Measurements from ENCODE around the gene TRAF3IP3. TPM values are rescaled to one million over a fixed set of nuclear protein-coding genes. Genes with fewer than 3 reads are reported as not detected.

Gene TRAF3IP3
- polyA plus RNA-seq, 2 of the 4 experiments (the other 2 are of a cell fraction): not detected

DNA sequence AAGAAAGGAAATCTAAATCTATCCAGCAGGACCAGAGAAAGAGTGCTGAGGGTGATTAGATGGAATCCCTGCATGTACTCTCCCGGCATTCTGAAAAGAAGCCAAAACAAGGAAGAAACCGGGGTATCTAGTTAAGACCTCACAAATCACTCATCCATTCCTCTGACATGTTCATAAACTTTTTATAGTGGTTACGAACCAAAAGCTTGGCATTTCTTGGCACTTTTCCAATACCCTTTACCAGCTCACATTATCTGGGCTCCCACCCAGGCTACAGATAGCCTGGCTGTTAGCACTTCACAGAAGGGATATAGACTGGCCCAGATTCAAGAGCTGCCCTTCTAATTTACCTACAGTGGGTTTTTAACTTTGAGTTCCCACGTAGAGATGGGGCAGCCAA is 30.3 kb downstream of the TRAF3IP3 start:
- Histone ChIP-seq H3K4me1 (peaks cover 16% of the 10 kb centered on the region; the same call in 2 of the 3 replicates), H3K27ac (no peak overlapping the region), H3K9me3 (peaks cover 12% of the 10 kb centered on the region), H3K4me2 (no peak overlapping the region), H3K4me3 (no peak overlapping the region)
- FAIRE-seq (no peak), DNase-seq (ENCODE audit: low read depth in 1 of 2, low spot score in 1 of 2) (no peak), ATAC-seq (no peak)
- WGBS (ENCODE audit: missing lambda C conversion rate): 50% methylated on average over 4 of the region's 4 CpGs
- TF ChIP-seq HOXA7 (CRISPR knock-in tag; IDR thresholded peaks at IDR 0.05) (no peak), NPAS2 (CRISPR knock-in tag; IDR thresholded peaks at IDR 0.05; ENCODE audit: borderline replicate concordance) (no peak), TP53 (CRISPR knock-in tag; IDR thresholded peaks at IDR 0.05) (no peak), EP300 (IDR thresholded peaks at IDR 0.05) (no peak), HOXB5 (CRISPR knock-in tag; IDR thresholded peaks at IDR 0.05) (no peak), MAFK (IDR thresholded peaks at IDR 0.05; ENCODE audit: partially characterized antibody) (no peak), HOXB13 (CRISPR knock-in tag; IDR thresholded peaks at IDR 0.05; ENCODE audit: low read depth) (no peak), CHD2 (IDR thresholded peaks at IDR 0.05; ENCODE audit: low read length, partially characterized antibody) (no peak), RAD21 (conservative IDR thresholded peaks at IDR 0.05 in 1 of 2, IDR thresholded peaks at IDR 0.05 in 1 of 2) (no peak), FOXS1 (CRISPR knock-in tag; IDR thresholded peaks at IDR 0.05) (no peak), RNF2 (IDR thresholded peaks at IDR 0.05; ENCODE audit: borderline replicate concordance, low read depth) (no peak), ZC3H11A (IDR thresholded peaks at IDR 0.05) (no peak), GATA3 (IDR thresholded peaks at IDR 0.05; ENCODE audit: borderline replicate concordance) (no peak)
- TF ChIP-seq, protein P1, sequence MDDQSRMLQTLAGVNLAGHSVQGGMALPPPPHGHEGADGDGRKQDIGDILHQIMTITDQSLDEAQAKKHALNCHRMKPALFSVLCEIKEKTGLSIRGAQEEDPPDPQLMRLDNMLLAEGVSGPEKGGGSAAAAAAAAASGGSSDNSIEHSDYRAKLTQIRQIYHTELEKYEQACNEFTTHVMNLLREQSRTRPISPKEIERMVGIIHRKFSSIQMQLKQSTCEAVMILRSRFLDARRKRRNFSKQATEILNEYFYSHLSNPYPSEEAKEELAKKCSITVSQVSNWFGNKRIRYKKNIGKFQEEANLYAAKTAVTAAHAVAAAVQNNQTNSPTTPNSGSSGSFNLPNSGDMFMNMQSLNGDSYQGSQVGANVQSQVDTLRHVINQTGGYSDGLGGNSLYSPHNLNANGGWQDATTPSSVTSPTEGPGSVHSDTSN (IDR thresholded peaks at IDR 0.05): no peak
- POLR2A ChIA-PET: no interaction called here
- CTCF ChIA-PET: interaction anchor here (1.1 to 3.2 kb wide), 4 partner anchors 9 to 37 kb away, joined by 3 to 18 read pairs (median 6); no protein-coding TSS in a partner anchor

DNA sequence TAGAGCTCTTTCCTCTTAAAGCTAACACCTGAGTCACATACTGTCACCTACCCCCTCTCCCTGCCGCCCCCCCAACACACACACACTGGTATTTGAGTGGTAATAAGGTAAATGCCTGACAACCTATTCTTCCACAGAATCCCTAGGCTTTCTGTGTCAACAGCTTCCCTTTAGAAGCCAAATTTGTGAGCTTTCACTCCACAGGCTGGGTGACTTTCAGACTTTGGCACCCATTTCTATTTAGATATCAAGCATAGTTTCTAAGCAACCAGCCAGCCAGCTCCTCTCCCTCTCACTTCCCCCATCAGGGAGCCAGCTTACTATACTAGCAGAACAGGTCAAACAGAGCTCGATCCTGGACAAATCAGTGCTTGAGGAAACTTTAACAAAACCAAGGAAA is 31.7 kb downstream of the TRAF3IP3 start:
- Histone ChIP-seq H3K9me3 (peaks cover 12% of the 10 kb centered on the region), H3K4me1 (peaks cover 17% of the 10 kb centered on the region; the same call in 2 of the 3 replicates), H3K4me2 (no peak overlapping the region), H3K4me3 (no peak overlapping the region), H3K27ac (no peak overlapping the region)
- FAIRE-seq (no peak), ATAC-seq (no peak), DNase-seq (ENCODE audit: low read depth in 1 of 2, low spot score in 1 of 2) (peak in 1 of 2 experiments; percentile 10)
- TF ChIP-seq GATA3 (IDR thresholded peaks at IDR 0.05; ENCODE audit: borderline replicate concordance) (no peak), MYC (IDR thresholded peaks at IDR 0.05; ENCODE audit: borderline replicate concordance, low read length) (no peak), JUN (IDR thresholded peaks at IDR 0.05) (no peak), ZNF302 (CRISPR knock-in tag; IDR thresholded peaks at IDR 0.05) (no peak), POLR2A (IDR thresholded peaks at IDR 0.05; ENCODE audit: low read length) (no peak), RARB (CRISPR knock-in tag; IDR thresholded peaks at IDR 0.05) (no peak), TP53 (CRISPR knock-in tag; IDR thresholded peaks at IDR 0.05) (no peak), RNF2 (IDR thresholded peaks at IDR 0.05; ENCODE audit: borderline replicate concordance, low read depth) (no peak)
- TF ChIP-seq, protein P2, sequence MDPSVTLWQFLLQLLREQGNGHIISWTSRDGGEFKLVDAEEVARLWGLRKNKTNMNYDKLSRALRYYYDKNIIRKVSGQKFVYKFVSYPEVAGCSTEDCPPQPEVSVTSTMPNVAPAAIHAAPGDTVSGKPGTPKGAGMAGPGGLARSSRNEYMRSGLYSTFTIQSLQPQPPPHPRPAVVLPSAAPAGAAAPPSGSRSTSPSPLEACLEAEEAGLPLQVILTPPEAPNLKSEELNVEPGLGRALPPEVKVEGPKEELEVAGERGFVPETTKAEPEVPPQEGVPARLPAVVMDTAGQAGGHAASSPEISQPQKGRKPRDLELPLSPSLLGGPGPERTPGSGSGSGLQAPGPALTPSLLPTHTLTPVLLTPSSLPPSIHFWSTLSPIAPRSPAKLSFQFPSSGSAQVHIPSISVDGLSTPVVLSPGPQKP (IDR thresholded peaks at IDR 0.05; ENCODE audit: low read depth, low read length): no peak
- WGBS (ENCODE audit: missing lambda C conversion rate): 0% methylated on average over 2 of the region's 2 CpGs
- ChIA-PET POLR2A (no interaction called here), CTCF (interaction anchor here (0.7 to 3.2 kb wide), 6 partner anchors 8 to 73 kb away, joined by 3 to 18 read pairs (median 3); no protein-coding TSS in a partner anchor)

DNA sequence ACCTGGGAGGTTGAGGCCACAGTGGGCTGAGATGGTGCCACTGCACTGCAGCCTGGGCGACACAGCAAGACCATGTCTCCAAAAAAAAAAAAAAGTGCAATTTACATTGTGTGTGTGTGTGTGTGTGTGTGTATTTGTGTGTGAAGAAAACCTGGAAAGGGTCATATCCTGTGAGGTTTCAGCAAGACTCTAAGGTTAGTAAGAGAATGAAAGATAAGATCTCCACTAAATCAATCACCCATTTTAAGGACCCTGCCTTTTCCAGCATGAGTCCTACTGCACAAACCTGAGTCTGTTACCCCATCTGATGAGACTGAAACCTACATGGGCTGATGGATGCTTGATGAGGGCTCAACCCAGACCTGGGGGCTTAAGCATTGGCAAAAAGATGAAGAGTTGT is 33.4 kb downstream of the TRAF3IP3 start:
- ChIA-PET CTCF (no interaction called here), POLR2A (no interaction called here)
- Histone ChIP-seq H3K4me3 (no peak overlapping the region), H3K9me3 (peaks cover 12% of the 10 kb centered on the region), H3K4me2 (no peak overlapping the region), H3K27ac (no peak overlapping the region), H3K4me1 (peaks cover 11% of the 10 kb centered on the region; the same call in 2 of the 3 replicates)
- ATAC-seq (no peak), FAIRE-seq (no peak), DNase-seq (ENCODE audit: low read depth in 1 of 2, low spot score in 1 of 2) (no peak)
- TF ChIP-seq RAD21 (conservative IDR thresholded peaks at IDR 0.05 in 1 of 2, IDR thresholded peaks at IDR 0.05 in 1 of 2) (no peak), ZNF302 (CRISPR knock-in tag; IDR thresholded peaks at IDR 0.05) (no peak), FOXS1 (CRISPR knock-in tag; IDR thresholded peaks at IDR 0.05) (no peak), POLR2A (IDR thresholded peaks at IDR 0.05; ENCODE audit: low read length) (no peak), HDAC2 (IDR thresholded peaks at IDR 0.05) (no peak), JUN (IDR thresholded peaks at IDR 0.05) (no peak), HOXB13 (CRISPR knock-in tag; IDR thresholded peaks at IDR 0.05; ENCODE audit: low read depth) (no peak), ESRRA (IDR thresholded peaks at IDR 0.05; ENCODE audit: borderline replicate concordance, low read length) (no peak), ZSCAN20 (CRISPR knock-in tag; IDR thresholded peaks at IDR 0.05) (no peak)
- TF ChIP-seq, protein P3, sequence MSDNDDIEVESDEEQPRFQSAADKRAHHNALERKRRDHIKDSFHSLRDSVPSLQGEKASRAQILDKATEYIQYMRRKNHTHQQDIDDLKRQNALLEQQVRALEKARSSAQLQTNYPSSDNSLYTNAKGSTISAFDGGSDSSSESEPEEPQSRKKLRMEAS (IDR thresholded peaks at IDR 0.05): no peak
- TF ChIP-seq, protein P4, sequence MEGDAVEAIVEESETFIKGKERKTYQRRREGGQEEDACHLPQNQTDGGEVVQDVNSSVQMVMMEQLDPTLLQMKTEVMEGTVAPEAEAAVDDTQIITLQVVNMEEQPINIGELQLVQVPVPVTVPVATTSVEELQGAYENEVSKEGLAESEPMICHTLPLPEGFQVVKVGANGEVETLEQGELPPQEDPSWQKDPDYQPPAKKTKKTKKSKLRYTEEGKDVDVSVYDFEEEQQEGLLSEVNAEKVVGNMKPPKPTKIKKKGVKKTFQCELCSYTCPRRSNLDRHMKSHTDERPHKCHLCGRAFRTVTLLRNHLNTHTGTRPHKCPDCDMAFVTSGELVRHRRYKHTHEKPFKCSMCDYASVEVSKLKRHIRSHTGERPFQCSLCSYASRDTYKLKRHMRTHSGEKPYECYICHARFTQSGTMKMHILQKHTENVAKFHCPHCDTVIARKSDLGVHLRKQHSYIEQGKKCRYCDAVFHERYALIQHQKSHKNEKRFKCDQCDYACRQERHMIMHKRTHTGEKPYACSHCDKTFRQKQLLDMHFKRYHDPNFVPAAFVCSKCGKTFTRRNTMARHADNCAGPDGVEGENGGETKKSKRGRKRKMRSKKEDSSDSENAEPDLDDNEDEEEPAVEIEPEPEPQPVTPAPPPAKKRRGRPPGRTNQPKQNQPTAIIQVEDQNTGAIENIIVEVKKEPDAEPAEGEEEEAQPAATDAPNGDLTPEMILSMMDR (IDR thresholded peaks at IDR 0.05): no peak
- TF ChIP-seq, protein P2 (IDR thresholded peaks at IDR 0.05; ENCODE audit: low read depth, low read length): no peak
- TF ChIP-seq, protein P5, sequence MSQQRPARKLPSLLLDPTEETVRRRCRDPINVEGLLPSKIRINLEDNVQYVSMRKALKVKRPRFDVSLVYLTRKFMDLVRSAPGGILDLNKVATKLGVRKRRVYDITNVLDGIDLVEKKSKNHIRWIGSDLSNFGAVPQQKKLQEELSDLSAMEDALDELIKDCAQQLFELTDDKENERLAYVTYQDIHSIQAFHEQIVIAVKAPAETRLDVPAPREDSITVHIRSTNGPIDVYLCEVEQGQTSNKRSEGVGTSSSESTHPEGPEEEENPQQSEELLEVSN (IDR thresholded peaks at IDR 0.05; ENCODE audit: borderline replicate concordance, low read depth): no peak
- WGBS (ENCODE audit: missing lambda C conversion rate): 20% methylated on average over 1 of the region's 1 CpG

All from A549 (cell line).